Measurements from ENCODE around the gene CSNK2A1.

DNA sequence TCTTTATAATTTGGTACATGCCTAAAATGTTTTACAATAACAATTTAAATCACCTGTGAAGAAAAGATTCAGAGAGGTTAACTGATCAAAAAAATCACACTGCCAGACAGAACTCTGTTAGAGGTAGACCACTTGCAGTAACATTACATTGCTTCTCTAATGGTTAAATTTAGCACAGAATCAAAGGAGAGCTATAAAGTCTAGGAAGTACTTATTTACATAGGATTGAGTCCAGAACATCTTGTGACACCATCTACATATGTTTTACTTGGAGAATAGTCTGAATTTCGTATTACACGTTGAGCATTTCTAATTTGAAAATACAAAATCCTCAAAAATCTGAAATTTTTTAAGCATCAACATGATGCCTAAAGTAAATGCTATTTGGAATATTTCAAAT lies 64.1 kb downstream of the CSNK2A1 start:
- TF ChIP-seq, protein P1, sequence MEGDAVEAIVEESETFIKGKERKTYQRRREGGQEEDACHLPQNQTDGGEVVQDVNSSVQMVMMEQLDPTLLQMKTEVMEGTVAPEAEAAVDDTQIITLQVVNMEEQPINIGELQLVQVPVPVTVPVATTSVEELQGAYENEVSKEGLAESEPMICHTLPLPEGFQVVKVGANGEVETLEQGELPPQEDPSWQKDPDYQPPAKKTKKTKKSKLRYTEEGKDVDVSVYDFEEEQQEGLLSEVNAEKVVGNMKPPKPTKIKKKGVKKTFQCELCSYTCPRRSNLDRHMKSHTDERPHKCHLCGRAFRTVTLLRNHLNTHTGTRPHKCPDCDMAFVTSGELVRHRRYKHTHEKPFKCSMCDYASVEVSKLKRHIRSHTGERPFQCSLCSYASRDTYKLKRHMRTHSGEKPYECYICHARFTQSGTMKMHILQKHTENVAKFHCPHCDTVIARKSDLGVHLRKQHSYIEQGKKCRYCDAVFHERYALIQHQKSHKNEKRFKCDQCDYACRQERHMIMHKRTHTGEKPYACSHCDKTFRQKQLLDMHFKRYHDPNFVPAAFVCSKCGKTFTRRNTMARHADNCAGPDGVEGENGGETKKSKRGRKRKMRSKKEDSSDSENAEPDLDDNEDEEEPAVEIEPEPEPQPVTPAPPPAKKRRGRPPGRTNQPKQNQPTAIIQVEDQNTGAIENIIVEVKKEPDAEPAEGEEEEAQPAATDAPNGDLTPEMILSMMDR (IDR thresholded peaks at IDR 0.05; ENCODE audit: low read depth, low read length): no peak
- no peak for TF ChIP-seq EZH2phosphoT487 (IDR thresholded peaks at IDR 0.05; ENCODE audit: low read depth)
